K562 (cell line): Measurements from ENCODE around the gene ZNF358. TPM values are rescaled to one million over a fixed set of nuclear protein-coding genes. Genes with fewer than 3 reads are reported as not detected.
A peak's percentile ranks its signal among the peaks of the same experiment; 100 is the strongest.

Experiments
- ATAC-seq: fragments of 200-7000 bp; cut with Tn5 transposase; 3 replicates; pipeline ENCODE4 v1.9.1; 2020; ENCODE audit warnings: moderate library complexity
- BruUV-seq: library from RNA; stranded (reverse); fragments of 400-500 nt; replicated peaks from 2 replicates; lab custom pipeline; 2021; lab: Mats Ljungman, UMichigan
- CTCF ChIA-PET: fragments of 300-600 bp; formaldehyde crosslinking; extraction: SDS; loops from one replicate; lab custom pipeline; 2021; ENCODE audit warnings: low intra/inter-chr PET ratio; lab: Yijun Ruan, JAX
- POLR2A ChIA-PET: fragments of 300-600, 350-650 bp; sonication (Branson Sonifier 250); formaldehyde crosslinking; extraction: SDS; loops from one replicate; lab custom pipeline; 2021; ENCODE audit warnings: antibody characterized with exemption, inconsistent platforms; lab: Yijun Ruan, JAX
- DNase-seq, 4 experiments: peaks; one replicate each; pipeline versions ENCODE4 v3.0.0 to v3.0.0-alpha.2; 2011 to 2018; ENCODE audit warnings: low spot score in 3 of 4, mixed read lengths in 3 of 4; ENCODE audit errors: extremely low read depth in 1 of 4
- FAIRE-seq: peaks from 2 replicates; lab custom pipeline; 2011; peaks lifted over from hg19 to GRCh38; lab: Jason Lieb, UNC
- H2AFZ ChIP-seq: 2 replicates; pipeline ENCODE4 v1.6.0; 2011; ENCODE audit warnings: low read depth, low read length, control low read depth, inconsistent platforms
- H3K27ac ChIP-seq: fragments of 200-600 bp; 3 replicates; pipeline ENCODE4 v1.8.0; 2011; ENCODE audit warnings: low read depth, mild to moderate bottlenecking, control low read depth, inconsistent platforms, low read length, moderate library complexity, mixed read lengths; ENCODE audit errors: extremely low read depth
- H3K27me3 ChIP-seq, 2 experiments: fragments of 300-600 bp in 1 of 2; 2 replicates in 1 of 2; 3 replicates in 1 of 2; pipeline versions ENCODE4 v1.6.0 to v1.8.0; 2011; ENCODE audit warnings: inconsistent platforms in 2 of 2, low read length in 2 of 2, mild to moderate bottlenecking in 1 of 2, mixed read lengths in 1 of 2, moderate library complexity in 1 of 2; ENCODE audit not compliant: control insufficient read depth in 2 of 2, insufficient read depth in 2 of 2
- H3K36me3 ChIP-seq: fragments of 300-600 bp; 3 replicates; pipeline ENCODE4 v1.8.0; 2011; ENCODE audit warnings: mild to moderate bottlenecking, low read length, inconsistent platforms; ENCODE audit not compliant: control insufficient read depth, insufficient read depth
- H3K4me1 ChIP-seq, 2 experiments: fragments of 200-600 bp in 1 of 2; replicated peaks in 1 of 2; 2 replicates in 1 of 2; 3 replicates in 1 of 2; pipeline versions ENCODE4 v1.5.1 to v1.8.0; 2011; ENCODE audit warnings: inconsistent platforms in 2 of 2, low read length in 2 of 2, mild to moderate bottlenecking in 1 of 2, mixed read lengths in 1 of 2, moderate library complexity in 1 of 2; ENCODE audit not compliant: control insufficient read depth in 2 of 2, insufficient read depth in 2 of 2
- H3K4me2 ChIP-seq: 2 replicates; pipeline ENCODE4 v1.6.1; 2011; ENCODE audit warnings: low read length, control low read depth, inconsistent platforms, mixed read lengths; ENCODE audit not compliant: insufficient read depth
- H3K4me3 ChIP-seq: fragments of 200-600 bp; sonication (generic), shearing (Covaris generic); 2 replicates; pipeline ENCODE4 v1.5.1; 2016; ENCODE audit warnings: control low read depth, inconsistent platforms
- H3K79me2 ChIP-seq: fragments of 200-600 bp; 3 replicates; pipeline ENCODE4 v1.8.0; 2011; ENCODE audit warnings: low read length, inconsistent platforms; ENCODE audit not compliant: control insufficient read depth, insufficient read depth
- H3K9ac ChIP-seq, 2 experiments: 2 replicates each; pipeline versions ENCODE4 v1.6.0 to v1.6.1; 2011; ENCODE audit warnings: low read depth in 2 of 2, low read length in 2 of 2, control low read depth in 1 of 2, inconsistent platforms in 1 of 2, mild to moderate bottlenecking in 1 of 2, mixed read lengths in 1 of 2; ENCODE audit not compliant: insufficient read depth in 1 of 2
- H3K9me1 ChIP-seq: one replicate; pipeline ENCODE4 v1.6.0; 2011; ENCODE audit warnings: inconsistent platforms, mild to moderate bottlenecking, low read length, moderate library complexity; ENCODE audit not compliant: control insufficient read depth, insufficient read depth
- H3K9me3 ChIP-seq: replicated peaks from 2 replicates; pipeline ENCODE4 v1.5.1; 2011; ENCODE audit warnings: low read depth, low read length, inconsistent platforms; ENCODE audit not compliant: control insufficient read depth, insufficient read depth
- H4K20me1 ChIP-seq: replicated peaks from 2 replicates; pipeline ENCODE4 v1.6.1; 2011; ENCODE audit warnings: low read length, inconsistent platforms, mixed read lengths; ENCODE audit not compliant: control insufficient read depth, insufficient read depth
- CREB3 ChIP-seq: fragments of 450-650 bp; conservative IDR thresholded peaks from 2 replicates; pipeline ENCODE4 v1.6.1; 2016; ENCODE audit warnings: missing genetic modification characterization, low read depth, mild to moderate bottlenecking, missing compliant biosample characterization, moderate library complexity
- ELF1 ChIP-seq: fragments of 200-800 bp; sonication (Bioruptor generic); IDR thresholded peaks from 2 replicates; pipeline ENCODE4 v1.6.1; 2016; ENCODE audit warnings: missing genetic modification characterization, missing compliant biosample characterization
- FUS ChIP-seq: fragments of 200-400 bp; formaldehyde crosslinking; optimal IDR thresholded peaks from 2 replicates; pipeline ENCODE3; 2017; ENCODE audit warnings: low read depth, low read length
- MLLT1 ChIP-seq, 2 experiments: fragments of 450-650 bp; IDR thresholded peaks; 2 replicates each; pipeline ENCODE4 v1.6.1; 2016
- SRSF3 ChIP-seq: fragments of 200-400 bp; formaldehyde crosslinking; IDR thresholded peaks from 2 replicates; pipeline ENCODE4 v1.6.1; 2016; ENCODE audit warnings: mild to moderate bottlenecking, low read length, moderate library complexity; ENCODE audit not compliant: insufficient read depth
- ZBTB17 ChIP-seq: fragments of 450-650 bp; formaldehyde crosslinking; IDR thresholded peaks from 2 replicates; pipeline ENCODE4 v1.4.0; 2020; ENCODE audit warnings: mild to moderate bottlenecking
- WGBS: fragments of 100-300 bp; shearing (Covaris generic); methylation state at CpG from one replicate; pipeline ENCODE4 v1.1.6; 2016; ENCODE audit warnings: low coverage, mixed read lengths; ENCODE audit not compliant: insufficient coverage; ENCODE audit errors: missing lambda C conversion rate; 5-methylcytosine and 5-hydroxymethylcytosine counted together
- in situ Hi-C: fragments of 300-500 bp; cut with MboI; formaldehyde crosslinking; loops from 4 replicates; pipeline ENCODE4 v1.15.0; 2018; ENCODE audit warnings: inconsistent platforms, mixed read lengths
- intact Hi-C: fragments of 100-400 bp; cut with micrococcal nuclease; formaldehyde crosslinking; loops from 2 replicates; pipeline ENCODE4 v1.14.2; 2022
- polyA plus RNA-seq, 8 experiments: library from polyadenylated mRNA; depleted of rRNA in 4 of 8; stranded (reverse) in 5 of 8; unstranded in 3 of 8; fragments of >200 nt; fragmentation: Nextera tagmentation in 2 of 8; fragmentation: Illumina TruSeq in 1 of 8; extraction: Ambion mirVana in 2 of 8; extraction: Trizol in 1 of 8; gene quantifications; 2 replicates each; pipeline versions ENCODE4 v1.2.1 to v1.2.3, GENCODE V29; 2011 to 2014; ENCODE audit warnings: inconsistent platforms in 1 of 8, missing spikeins in 1 of 8
- total RNA-seq, 7 experiments: library from RNA; depleted of rRNA in 6 of 7; stranded (reverse); fragments of >200 nt in 6 of 7; fragmentation: Illumina TruSeq in 2 of 7; extraction: Trizol in 2 of 7; gene quantifications; 2 replicates each; pipeline versions ENCODE4 v1.2.1 to v1.2.3, GENCODE V29; 2011 to 2021; ENCODE audit warnings: low replicate concordance in 1 of 7
- TF ChIP-seq, protein P1 (sequence below), 3 experiments: IDR thresholded peaks in 2 of 3; conservative IDR thresholded peaks in 1 of 3; 2 replicates each; pipeline ENCODE4 v1.5.1; 2011 to 2012; ENCODE audit warnings: low read length in 3 of 3, mild to moderate bottlenecking in 3 of 3, control low read depth in 2 of 3, improper control_type of control experiment in 1 of 3, inconsistent platforms in 1 of 3, low read depth in 1 of 3, mixed read lengths in 1 of 3, moderate library complexity in 1 of 3; ENCODE audit not compliant: insufficient read depth in 2 of 3
- TF ChIP-seq, protein P2 (sequence below), 2 experiments: fragments of 450-650 bp; formaldehyde crosslinking in 1 of 2; IDR thresholded peaks; 2 replicates each; pipeline versions ENCODE4 v1.4.0 to v1.6.1; 2014 to 2020; ENCODE audit warnings: mild to moderate bottlenecking in 2 of 2, borderline replicate concordance in 1 of 2, low read depth in 1 of 2

ZNF358 gene
- total and polyA plus RNA-seq, 9 of the 15 experiments (the other 6 are each of a cell fraction or from before 2014, with no cell fraction given): 0.04 to 17.2 (median 4.9) TPM

DNA sequence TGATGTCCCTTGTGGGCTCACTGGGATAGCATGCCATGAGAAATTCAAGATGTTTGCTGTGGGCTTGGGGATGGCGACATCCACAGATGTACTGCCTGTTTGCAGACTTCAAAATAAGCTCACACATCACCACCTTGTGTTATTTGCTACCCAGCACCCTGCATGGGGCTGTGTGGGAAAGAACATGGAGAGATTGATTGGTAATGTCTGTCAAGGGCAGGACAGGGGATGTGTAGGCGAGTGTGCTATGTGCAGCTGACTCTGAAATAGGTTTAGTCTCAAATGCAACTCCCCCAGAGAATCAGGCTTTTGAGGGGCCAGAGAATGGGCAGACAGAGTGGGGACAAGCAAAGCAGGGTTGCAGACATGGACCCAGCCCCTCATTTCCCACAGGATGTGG lies 44.4 kb downstream of the ZNF358 start:
- WGBS: 0% methylated on average over 2 of the region's 2 CpGs
- Histone ChIP-seq H4K20me1 (peaks cover 3% of the 10 kb centered on the region), H3K9me1 (no peaks in the 10 kb centered on the region), H3K9me3 (no peaks in the 10 kb centered on the region), H3K27me3 (no peaks in the 10 kb centered on the region; a peak in 1 of 5 replicates), H3K36me3 (peaks cover 13% of the 10 kb centered on the region; the same call in 1 of the 3 replicates), H3K4me3 (no peak overlapping the region), H3K27ac (no peak overlapping the region), H2AFZ (no peak overlapping the region), H3K4me1 (peaks cover 0 to 14% of the 10 kb centered on the region in 2 experiments; a peak in 2 of 5 replicates), H3K9ac (no peak overlapping the region), H3K79me2 (no peaks in the 10 kb centered on the region), H3K4me2 (no peak overlapping the region)
- in situ Hi-C loops: no loop called here
- POLR2A ChIA-PET: no interaction called here
- intact Hi-C loops: no loop called here
- CTCF ChIA-PET: no interaction called here
- ATAC-seq: no peak
- DNase-seq: no peak
- BruUV-seq: no TSS peak
- FAIRE-seq: no peak
- TF ChIP-seq CREB3 (tag) (no peak), SRSF3 (no peak), FUS (no peak), MLLT1 (IDR thresholded peaks at IDR 0.05) (peak in 1 of 2 experiments; percentile 86; a peak in 2 of 4 replicates), ELF1 (tag) (no peak), ZBTB17 (CRISPR knock-in tag) (peak; percentile 97)
- TF ChIP-seq, protein P1, sequence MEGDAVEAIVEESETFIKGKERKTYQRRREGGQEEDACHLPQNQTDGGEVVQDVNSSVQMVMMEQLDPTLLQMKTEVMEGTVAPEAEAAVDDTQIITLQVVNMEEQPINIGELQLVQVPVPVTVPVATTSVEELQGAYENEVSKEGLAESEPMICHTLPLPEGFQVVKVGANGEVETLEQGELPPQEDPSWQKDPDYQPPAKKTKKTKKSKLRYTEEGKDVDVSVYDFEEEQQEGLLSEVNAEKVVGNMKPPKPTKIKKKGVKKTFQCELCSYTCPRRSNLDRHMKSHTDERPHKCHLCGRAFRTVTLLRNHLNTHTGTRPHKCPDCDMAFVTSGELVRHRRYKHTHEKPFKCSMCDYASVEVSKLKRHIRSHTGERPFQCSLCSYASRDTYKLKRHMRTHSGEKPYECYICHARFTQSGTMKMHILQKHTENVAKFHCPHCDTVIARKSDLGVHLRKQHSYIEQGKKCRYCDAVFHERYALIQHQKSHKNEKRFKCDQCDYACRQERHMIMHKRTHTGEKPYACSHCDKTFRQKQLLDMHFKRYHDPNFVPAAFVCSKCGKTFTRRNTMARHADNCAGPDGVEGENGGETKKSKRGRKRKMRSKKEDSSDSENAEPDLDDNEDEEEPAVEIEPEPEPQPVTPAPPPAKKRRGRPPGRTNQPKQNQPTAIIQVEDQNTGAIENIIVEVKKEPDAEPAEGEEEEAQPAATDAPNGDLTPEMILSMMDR (IDR thresholded peaks at IDR 0.05 in 2 of 3, conservative IDR thresholded peaks at IDR 0.05 in 1 of 3; ENCODE audit: insufficient read depth in 2 of 3, low read depth in 1 of 3, low read length in 3 of 3): 0 out of 6 replicates have a peak, but pooled peaks of 1 of the 3 experiments have one; percentile 2
- TF ChIP-seq, protein P2, sequence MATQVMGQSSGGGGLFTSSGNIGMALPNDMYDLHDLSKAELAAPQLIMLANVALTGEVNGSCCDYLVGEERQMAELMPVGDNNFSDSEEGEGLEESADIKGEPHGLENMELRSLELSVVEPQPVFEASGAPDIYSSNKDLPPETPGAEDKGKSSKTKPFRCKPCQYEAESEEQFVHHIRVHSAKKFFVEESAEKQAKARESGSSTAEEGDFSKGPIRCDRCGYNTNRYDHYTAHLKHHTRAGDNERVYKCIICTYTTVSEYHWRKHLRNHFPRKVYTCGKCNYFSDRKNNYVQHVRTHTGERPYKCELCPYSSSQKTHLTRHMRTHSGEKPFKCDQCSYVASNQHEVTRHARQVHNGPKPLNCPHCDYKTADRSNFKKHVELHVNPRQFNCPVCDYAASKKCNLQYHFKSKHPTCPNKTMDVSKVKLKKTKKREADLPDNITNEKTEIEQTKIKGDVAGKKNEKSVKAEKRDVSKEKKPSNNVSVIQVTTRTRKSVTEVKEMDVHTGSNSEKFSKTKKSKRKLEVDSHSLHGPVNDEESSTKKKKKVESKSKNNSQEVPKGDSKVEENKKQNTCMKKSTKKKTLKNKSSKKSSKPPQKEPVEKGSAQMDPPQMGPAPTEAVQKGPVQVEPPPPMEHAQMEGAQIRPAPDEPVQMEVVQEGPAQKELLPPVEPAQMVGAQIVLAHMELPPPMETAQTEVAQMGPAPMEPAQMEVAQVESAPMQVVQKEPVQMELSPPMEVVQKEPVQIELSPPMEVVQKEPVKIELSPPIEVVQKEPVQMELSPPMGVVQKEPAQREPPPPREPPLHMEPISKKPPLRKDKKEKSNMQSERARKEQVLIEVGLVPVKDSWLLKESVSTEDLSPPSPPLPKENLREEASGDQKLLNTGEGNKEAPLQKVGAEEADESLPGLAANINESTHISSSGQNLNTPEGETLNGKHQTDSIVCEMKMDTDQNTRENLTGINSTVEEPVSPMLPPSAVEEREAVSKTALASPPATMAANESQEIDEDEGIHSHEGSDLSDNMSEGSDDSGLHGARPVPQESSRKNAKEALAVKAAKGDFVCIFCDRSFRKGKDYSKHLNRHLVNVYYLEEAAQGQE (IDR thresholded peaks at IDR 0.05; ENCODE audit: borderline replicate concordance): peak; percentile 11; the same call in 1 of the 2 replicates
- TF ChIP-seq, protein P2 (CRISPR knock-in tag; IDR thresholded peaks at IDR 0.05; ENCODE audit: low read depth): no peak
